ENCODE measurements around the gene DLX3. TPM values are rescaled to one million over a fixed set of nuclear protein-coding genes. Genes with fewer than 3 reads are reported as not detected.

Gene DLX3
- total and polyA plus RNA-seq, 4 donors, result not detected

- TF ChIP-seq RXRA (IDR thresholded peaks at IDR 0.05) (no peak), SP1 (IDR thresholded peaks at IDR 0.05) (no peak), ZBTB33 (IDR thresholded peaks at IDR 0.05) (no peak), RAD21 (IDR thresholded peaks at IDR 0.05) (no peak), NR2F2 (IDR thresholded peaks at IDR 0.05) (no peak)
Observed at GRCh38 chr17:50039058-50039457, 44.0 kb upstream of the DLX3 start (continued).

- TF ChIP-seq NR2F2 (IDR thresholded peaks at IDR 0.05), result peak; percentile 73
- TF ChIP-seq SP1 (IDR thresholded peaks at IDR 0.05), result no peak
- no peak overlapping the region for H3K4me3 ChIP-seq (ENCODE audit: low read depth in 1 of 3, low read length in 3 of 3)
- H3K4me1 ChIP-seq (ENCODE audit: control insufficient read depth in 4 of 4, insufficient read depth in 4 of 4, low read length in 3 of 4), result no peaks in the 10 kb centered on the region
- H3K9me3 ChIP-seq (ENCODE audit: control insufficient read depth in 4 of 4, low read length in 3 of 4), result no peaks in the 10 kb centered on the region
- H3K9ac ChIP-seq (ENCODE audit: low read depth in 1 of 2, low read length in 2 of 2), result no peak overlapping the region
- 74% methylated on average over 14 of the region's 14 CpGs for WGBS
- H3K27me3 ChIP-seq (ENCODE audit: control insufficient read depth in 4 of 4, insufficient read depth in 4 of 4, low read length in 3 of 4), result peaks cover 0 to 3% (median 0%) of the 10 kb centered on the region in 4 donors
- H3K27ac ChIP-seq (ENCODE audit: low read depth in 1 of 2, low read length in 2 of 2), result peak overlapping the region in 1 of 2 donors; percentile 3
- no peaks in the 10 kb centered on the region for H3K36me3 ChIP-seq (ENCODE audit: control insufficient read depth in 4 of 4, insufficient read depth in 3 of 4, low read depth in 1 of 4, low read length in 3 of 4)
- no peak for DNase-seq (ENCODE audit: low spot score)
Observed at GRCh38 chr17:50037321-50038107, 42.5 kb upstream of the DLX3 start.

GRCh38 chr17:50036455-50037261 is 41.6 kb upstream of the DLX3 start:
- H3K4me3 ChIP-seq (ENCODE audit: low read depth in 1 of 3, low read length in 3 of 3), result no peak overlapping the region
- DNase-seq (ENCODE audit: low spot score), result no peak
- 50% methylated on average over 11 of the region's 11 CpGs for WGBS
- H3K36me3 ChIP-seq (ENCODE audit: control insufficient read depth in 4 of 4, insufficient read depth in 3 of 4, low read depth in 1 of 4, low read length in 3 of 4), result no peaks in the 10 kb centered on the region
- no peak overlapping the region for H3K27ac ChIP-seq (ENCODE audit: low read depth in 1 of 2, low read length in 2 of 2)
- H3K9ac ChIP-seq (ENCODE audit: low read depth in 1 of 2, low read length in 2 of 2), result no peak overlapping the region
- H3K27me3 ChIP-seq (ENCODE audit: control insufficient read depth in 4 of 4, insufficient read depth in 4 of 4, low read length in 3 of 4), result peaks cover 0 to 3% (median 0%) of the 10 kb centered on the region in 4 donors
- TF ChIP-seq FOXA2 (IDR thresholded peaks at IDR 0.05) (no peak), ZBTB33 (IDR thresholded peaks at IDR 0.05) (no peak), CTCF (IDR thresholded peaks at IDR 0.05; ENCODE audit: low read depth, low read length, missing input control) (no peak), GABPA (IDR thresholded peaks at IDR 0.05 in 1 of 2, conservative IDR thresholded peaks at IDR 0.05 in 1 of 2) (no peak), HNF4G (IDR thresholded peaks at IDR 0.05) (no peak), FOXA1 (IDR thresholded peaks at IDR 0.05) (no peak), MAX (IDR thresholded peaks at IDR 0.05) (no peak), RXRA (IDR thresholded peaks at IDR 0.05) (no peak), RAD21 (IDR thresholded peaks at IDR 0.05) (no peak), HNF4A (conservative IDR thresholded peaks at IDR 0.05) (no peak), NR2F2 (IDR thresholded peaks at IDR 0.05) (no peak), SP1 (IDR thresholded peaks at IDR 0.05) (no peak)
- H3K9me3 ChIP-seq (ENCODE audit: control insufficient read depth in 4 of 4, low read length in 3 of 4), result no peaks in the 10 kb centered on the region
- no peaks in the 10 kb centered on the region for H3K4me1 ChIP-seq (ENCODE audit: control insufficient read depth in 4 of 4, insufficient read depth in 4 of 4, low read length in 3 of 4)
